GM21381 (cell line): ENCODE data around the gene SETD1B.
A peak's percentile ranks its signal among the peaks of the same experiment; 100 is the strongest.

Experiments used
- ATAC-seq: cut with Tn5 transposase; IDR thresholded peaks from one replicate; pipeline ENCODE4 v1.9.1; 2021; ENCODE audit warnings: mild to moderate bottlenecking, moderate library complexity; ENCODE audit not compliant: unreplicated experiment

SETD1B gene

DNA sequence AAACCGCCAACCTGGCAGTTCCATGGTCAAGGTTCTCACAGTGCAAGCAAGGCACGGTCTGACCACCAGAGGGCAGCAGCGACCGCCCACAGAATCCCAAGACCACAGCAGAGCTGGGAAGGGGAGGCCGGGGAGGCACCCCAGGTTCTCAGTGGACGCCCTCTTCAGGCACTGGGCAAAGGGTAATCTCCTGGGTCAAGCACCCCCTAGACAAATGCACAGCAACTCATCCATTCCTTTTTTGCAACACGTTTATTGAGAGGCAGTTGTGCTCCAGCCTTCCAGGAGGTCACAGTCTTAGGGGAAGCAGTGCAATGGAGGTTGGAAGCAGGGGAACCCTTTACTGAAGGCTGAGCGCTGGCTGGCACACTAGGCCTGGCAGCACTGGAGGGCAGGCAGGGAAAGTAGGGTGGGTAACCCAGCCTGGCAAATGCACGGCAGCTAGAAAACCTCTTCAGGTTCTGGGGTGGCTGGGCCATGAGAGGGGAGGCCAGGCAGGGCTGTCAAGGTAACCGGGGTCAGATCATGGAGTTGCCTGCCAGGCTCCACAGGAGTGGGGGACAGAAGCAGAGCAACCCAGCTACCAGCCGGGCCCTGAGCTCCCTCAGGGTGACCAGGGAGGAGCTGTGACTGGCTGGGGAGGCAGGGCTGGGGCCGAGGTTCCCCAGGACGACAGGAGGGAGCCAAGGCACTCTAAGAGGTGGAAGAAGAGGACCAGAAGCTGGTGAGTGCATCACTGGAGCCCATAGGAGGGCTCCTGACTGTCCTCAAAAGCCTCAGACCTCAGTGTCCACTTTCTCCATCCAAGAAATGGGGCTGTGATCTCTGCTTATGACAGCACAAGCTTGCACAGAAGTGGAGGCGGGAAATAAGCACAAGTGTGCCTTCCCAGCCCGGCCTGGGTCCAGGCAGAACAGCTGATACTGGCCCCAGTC is 8.5 kb upstream of the SETD1B start:
- ATAC-seq: peak; percentile 17

DNA sequence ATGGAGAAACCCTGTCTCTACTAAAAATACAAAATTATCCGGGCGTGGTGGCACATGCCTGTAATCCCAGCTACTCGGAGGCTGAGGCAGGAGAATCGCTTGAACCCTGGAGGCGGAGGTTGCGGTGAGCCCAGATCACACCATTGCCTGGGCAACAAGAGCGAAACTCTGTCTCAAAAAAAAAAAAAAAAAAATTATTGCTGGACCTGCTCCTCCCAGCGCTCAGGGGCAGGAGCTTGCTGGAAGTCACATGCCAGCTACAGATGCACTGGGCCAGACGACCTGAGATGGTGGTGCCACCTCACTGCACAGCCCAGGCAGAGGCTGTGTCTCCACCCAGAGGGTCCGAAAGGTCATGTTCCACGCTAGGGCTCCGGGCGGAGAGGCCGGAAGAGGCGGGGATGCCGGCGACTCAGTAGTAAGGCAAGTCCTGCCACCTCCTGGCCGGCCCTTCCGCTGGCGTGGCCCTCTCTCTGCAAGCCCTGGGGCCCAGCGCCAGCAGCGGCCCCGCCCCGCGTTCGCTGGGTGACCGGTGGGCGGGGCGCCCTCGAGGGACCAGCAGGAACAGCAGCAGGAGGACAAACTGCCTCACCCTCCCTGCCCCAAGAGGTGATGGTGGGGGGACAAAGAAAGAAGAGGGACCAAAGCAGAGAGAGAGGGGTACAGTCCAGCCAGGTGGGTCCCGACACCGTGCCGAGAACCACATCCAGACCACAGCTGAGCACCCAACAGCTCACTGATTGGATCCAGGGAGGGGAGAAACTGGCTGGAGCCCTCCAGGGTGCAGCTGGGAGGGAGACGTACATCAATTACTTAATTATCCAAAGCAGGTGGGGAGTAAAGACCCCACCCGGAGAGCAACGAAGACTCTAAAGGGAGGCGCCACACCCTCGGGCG is 6.7 kb upstream of the SETD1B start:
- ATAC-seq: no peak

DNA sequence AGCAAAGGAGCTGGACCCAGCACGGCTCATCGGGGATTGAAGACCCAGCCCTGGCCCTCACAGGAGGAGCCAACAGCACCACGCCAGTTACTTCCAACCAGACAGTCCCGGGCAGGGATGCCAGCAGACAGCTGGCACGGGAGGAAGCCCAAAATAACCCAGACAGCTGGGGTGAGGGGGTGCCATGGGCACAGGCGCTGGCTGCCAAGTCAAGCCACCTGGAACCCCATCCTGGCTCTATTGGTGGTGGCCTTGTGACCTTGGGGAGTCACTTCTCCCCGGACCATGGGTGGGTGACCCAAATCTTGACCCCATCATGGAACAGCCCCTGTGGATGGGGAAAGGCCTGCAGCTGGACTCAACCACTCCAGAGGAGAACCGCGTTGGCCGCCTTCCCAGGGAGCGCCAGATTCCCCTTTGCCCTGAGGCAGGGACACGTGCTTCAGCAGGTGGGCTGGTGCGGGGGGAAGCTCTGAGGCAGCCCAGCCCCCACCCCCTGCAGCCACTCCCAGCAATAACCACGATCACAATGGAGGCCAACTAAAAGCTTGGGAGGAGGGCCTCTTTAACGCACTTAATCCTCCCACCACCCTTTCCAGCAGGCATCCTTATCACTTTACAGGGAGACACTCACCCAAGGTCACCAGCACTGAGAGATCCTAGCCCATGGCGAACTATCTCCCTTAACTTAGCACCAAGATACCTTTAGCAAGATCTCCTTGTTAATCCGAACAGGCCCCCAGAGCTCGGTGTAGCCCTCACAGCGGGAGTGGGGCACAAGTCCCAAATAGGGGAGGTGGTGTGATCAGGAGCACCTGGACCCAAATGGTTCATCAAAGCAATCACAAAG is 5.6 kb upstream of the SETD1B start:
- no peak for ATAC-seq

DNA sequence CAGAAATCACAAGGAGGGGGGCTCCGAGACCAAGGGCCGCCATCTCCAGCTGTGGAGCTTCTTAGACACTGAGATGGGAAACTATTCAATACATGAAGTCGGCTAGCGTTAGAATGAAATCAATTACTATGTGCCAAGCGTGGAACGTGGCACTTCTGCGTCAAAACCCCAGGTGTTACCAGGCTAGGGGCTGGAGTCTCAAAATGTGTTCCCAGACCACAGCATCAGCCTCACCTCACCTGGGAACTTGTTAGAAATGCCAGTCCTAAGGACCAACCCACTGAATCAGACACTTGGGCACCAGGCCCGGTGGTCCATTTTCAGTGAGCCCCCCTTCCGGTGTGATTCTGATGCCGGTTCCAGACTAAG is 5.0 kb upstream of the SETD1B start:
- ATAC-seq: no peak

DNA sequence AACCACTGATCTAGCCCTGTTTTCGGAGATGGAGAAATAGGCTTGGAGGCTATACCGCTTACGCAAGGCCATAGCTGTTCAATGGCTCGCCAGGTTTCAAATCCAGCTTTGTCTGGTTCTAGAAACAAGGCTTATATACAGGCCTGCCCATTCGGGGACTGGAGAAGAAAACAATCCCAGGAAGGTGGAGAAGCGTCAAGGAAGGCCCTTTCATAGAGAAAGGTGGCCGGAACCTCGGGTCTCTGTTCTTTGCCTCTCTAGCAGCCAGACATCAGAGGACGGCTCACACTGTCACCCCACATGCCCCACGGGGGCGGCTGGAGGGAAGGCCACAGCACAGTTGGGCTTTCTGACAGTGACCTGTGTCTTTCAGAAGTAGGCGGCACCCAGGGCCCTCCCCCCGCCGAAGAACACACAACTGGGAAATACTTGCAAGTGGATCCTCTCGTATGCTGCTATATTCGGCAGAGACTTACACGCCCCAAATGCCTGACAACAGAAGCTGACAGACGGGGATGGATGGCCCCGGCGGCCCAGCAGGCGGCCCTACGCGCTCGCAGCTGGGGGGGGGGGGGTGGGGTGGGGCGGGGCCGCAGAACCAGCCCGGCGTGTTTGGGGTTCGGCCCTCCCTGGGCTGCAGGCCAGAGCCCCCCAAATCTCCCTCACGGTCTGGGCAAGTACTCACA is 4.5 kb upstream of the SETD1B start:
- no peak for ATAC-seq

DNA sequence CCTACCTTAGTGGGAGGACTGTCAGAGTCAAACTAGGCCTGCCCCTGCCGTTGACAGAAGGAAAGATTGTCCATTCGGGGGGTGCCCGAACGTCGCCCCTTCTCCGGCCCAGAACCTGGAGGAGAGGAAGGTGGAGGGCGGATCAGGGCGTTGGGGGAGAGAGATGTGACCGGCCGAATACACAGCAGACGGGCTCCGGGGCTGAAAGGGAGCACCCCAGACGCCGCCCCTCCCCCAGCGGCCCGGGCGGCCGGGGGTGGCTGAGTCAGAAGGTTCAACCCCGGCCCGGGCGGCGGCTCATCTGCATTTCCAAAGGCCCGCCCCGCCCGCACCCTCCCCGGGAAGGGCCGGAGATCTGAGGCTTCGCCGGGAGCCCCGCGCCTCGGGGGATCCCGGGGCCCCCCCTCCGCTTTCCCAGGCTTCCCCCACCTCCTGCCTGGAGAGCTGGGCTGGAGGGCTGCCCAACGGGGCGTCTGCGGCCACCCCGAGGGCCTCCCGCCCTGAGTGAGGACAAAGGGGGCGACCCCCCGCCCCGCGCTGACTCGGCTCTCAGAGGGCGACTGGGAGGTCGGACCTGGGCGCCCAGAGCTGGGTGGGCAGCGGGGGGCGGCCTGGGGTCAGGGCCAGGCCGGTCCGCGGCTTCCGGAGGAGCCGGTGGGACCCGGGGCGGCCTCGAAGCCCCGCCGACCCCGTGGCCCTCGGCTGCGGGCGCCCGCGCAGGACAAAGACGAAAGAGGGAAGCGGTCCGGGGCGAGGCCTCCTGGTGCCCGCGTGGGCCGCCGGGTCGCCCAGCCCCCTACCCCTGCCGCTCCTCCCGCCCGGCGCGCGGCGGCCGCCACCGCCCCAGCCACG is 3.7 kb upstream of the SETD1B start:
- ATAC-seq: no peak

DNA sequence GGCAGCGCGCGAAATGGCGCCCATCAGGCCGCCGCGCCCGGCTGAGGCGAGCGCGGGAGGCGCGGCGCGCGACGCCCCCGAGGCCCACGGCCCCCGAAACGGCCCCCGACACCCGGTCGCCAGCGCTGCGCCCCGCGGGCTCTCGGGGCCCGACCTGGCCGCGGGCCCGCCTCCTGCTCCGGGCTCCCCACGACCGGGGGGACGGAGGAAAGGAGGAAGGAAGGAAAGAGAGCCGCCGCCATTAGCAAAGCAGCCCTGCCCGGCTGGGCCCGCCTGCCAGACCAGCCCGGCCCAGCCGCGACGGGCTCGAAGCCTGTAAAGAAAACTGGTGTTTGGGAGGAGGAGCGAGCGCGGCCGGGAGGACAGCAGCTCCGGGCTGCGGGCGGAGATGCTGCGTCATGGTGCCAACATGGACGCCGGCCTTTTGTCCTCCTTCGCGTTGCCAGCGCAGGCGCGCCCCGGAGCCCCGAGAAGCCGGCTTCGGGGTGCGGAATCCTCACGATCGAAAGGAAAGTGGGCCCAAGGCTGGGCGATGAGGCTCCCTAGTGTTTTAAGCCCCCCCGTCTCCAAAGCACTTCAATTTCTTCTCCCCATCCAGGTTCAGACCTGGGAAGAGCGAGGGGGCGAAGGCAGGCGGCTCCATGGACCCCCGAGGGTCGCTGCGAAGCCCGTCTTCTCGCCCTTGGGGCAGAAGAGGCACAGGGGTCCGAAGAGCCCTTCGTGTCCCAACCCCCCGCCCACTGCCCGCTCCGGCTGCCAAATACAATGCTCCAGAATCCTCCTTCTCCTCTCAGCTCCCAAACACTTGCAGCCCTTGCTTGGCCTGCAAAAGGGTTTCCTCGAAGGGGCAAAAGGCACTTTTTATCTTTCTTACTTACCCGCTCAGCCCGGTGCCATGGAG is 2.9 kb upstream of the SETD1B start:
- ATAC-seq: no peak

DNA sequence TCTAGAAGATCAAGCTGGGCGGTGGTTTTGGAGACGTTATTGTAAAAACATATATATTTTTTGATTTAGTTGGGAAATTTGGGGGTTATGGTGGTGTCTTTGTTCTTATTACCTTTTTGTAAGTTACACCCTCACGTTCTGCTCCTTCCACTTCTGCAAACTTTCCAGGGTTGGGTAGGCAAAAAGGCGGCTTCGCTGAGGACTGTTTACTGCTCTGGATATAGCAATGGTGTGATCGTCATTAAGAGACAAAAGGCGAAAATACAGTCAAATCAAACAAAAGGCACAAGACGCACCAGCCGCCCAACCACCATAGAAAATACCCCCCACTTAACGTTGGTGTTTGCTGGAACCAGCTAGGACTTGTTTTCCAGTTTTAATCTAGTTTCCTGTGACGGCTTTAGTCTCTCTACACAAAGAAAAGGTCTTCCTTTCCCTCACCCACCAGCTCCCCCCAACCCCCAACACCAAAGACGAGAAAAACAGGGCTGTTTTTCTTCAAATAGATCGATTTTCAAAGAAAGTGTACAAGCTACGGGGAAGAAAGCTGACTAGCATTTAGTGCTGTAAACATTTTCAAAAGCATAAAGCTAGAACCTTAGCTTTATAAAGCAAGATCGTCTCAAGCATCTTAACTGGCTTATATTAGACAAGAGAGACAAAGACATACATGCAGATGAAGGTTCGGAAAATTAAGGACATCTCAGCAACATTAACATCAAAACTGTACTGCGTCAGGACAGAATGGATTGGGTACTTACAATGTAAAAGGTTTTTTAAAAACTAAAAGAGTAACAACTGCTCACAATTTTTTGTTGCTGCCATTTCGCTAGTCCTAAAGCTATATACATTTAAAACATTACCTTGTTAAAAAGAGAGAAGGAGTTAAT is 2.0 kb upstream of the SETD1B start:
- ATAC-seq: no peak

DNA sequence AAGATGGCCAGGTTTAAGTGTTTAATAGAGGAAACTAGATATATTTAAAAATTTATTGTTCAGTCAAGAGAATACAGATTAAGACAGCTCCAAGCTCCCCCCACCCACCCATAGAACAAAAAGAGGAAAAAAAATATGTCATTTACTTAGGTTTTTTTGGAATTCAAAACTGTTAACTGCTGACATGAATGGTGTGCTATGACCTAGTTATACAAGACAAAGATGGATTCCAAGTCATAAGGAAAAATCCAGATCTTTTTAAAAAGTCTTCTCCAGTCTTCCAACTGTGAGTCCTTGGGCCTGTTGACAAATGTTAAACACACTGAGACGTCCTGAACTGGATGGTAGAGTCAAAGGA is 1.3 kb upstream of the SETD1B start:
- ATAC-seq: no peak

DNA sequence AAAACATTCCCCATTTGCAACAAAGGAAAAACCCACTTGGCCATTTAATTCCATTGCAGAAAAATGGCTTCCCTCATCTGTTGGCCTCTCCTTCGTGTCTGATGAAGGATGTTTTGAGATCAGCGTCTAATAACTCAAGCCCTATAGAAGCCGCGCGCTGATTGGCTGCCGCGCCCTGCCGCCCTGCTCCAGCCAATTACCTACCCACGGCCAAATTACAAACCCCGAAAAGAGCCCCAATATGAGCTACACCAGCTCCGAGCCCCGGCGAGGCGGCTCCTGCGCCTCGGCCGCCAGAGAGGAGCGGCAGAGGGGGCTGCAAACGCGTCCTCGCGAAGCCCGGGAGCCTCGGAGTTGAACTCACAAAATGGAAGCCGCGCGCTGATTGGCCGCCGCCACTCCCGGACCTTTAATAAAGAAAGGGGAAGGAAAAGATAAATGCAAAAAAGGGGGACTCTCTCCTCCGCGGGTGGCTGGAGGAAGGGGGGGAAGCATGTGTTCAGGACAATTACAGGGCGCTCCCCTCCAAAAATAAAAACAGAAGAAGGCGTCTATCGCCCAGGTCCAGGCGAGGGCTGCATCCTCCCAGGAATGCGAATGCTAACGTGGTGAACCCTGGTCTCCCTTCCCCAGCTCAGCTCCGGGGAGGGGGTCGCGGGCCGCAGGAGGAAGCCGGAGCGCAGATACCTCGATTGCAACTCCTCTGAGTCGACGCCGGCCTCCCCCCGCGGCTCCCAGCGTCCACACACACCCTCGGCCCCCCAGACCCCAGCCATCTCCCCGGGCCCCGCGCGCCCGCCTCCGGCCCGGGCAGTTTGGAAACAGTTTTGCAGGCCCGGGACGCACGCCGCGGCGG is 738 bp upstream of the SETD1B start:
- peak; percentile 39 for ATAC-seq

DNA sequence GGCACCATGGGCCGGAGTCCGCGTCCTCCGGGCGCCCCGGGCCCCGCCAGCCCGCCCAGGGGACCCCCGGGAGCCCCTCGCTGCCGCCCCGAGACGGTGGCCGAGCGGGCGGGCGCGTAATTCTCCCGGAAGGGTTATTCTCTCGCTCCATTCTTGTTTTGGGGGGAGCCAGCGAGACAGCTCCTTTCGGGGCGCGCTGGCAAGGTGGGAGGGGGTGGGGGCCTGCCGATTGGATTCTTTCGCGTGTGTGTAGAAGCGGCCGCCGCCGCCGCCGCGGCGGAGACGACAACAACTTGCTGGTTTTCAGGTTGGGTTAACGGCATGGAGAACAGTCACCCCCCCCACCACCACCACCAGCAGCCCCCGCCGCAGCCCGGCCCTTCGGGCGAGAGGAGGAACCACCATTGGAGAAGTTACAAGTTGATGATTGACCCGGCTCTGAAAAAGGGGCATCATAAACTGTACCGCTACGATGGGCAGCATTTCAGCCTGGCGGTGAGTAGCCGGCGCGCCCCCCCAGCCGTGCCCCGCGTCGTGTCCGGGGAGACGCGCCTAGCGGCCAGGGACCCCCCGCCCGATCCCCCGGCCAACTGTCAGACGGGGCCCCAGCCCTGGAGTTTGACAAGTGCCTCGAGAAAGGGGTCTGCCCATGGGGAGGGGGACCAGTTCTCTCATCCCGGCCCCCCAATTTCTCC is 755 bp downstream of the SETD1B start:
- ATAC-seq: no peak

DNA sequence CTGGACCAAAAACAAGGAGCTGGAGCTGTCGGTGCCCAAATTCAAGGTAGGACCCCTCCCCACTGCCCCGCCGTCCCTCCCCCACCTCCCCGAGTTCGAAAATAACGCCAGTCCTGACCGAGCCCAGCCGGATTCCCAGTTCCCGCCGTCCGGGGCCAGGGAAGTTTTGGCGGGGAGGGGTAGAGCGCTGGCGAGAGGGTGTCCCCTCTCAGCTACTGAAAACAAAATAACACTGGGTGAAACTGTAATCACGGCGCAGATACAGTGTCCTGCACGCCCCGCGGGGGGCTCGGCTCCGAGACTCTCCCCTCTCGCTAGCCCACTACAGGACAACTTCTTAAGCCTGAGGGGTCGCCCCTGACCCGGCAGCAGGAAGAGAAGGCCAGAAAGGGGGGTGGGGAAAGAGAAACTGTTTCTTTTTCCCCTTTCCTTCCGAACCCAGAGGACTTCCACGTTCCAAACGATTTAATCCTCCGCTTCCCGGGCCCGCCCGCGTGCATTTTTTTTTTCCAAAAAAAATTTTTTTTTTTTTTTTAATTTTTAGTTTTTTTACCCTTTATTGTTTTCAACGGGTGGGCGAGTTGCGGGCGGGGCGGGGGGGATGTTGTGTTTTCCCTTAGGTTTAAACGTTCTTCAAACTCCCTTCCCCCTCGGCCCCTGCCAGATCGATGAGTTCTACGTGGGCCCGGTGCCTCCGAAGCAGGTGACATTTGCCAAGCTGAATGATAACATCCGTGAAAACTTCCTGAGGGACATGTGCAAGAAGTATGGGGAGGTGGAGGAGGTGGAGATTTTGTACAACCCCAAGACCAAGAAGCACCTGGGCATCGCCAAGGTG is 1.6 kb downstream of the SETD1B start:
- ATAC-seq: no peak

DNA sequence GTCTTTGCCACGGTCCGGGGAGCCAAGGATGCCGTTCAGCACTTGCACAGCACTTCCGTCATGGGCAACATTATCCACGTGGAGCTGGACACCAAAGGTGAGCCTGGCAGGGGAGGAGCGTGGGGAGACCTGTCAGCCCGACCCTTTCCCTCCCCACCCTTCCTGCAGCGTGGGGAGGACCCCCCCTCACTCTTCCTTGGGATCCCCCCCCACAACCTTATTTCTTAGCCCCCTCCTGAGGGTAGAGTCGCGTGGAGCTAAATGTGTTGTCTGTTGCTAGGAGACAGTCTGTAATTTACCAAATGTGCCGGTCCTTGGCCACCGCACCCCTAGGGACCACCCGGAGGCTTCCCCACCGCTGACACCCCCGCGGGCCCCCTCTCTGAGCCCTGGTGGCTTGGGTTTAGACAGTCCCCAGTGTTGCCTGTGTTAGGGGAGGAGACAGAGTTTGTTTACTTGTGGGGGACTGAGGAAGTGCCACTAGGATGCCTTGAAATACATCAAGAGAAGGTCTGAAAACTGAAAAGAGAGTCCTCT is 2.3 kb downstream of the SETD1B start:
- no peak for ATAC-seq

DNA sequence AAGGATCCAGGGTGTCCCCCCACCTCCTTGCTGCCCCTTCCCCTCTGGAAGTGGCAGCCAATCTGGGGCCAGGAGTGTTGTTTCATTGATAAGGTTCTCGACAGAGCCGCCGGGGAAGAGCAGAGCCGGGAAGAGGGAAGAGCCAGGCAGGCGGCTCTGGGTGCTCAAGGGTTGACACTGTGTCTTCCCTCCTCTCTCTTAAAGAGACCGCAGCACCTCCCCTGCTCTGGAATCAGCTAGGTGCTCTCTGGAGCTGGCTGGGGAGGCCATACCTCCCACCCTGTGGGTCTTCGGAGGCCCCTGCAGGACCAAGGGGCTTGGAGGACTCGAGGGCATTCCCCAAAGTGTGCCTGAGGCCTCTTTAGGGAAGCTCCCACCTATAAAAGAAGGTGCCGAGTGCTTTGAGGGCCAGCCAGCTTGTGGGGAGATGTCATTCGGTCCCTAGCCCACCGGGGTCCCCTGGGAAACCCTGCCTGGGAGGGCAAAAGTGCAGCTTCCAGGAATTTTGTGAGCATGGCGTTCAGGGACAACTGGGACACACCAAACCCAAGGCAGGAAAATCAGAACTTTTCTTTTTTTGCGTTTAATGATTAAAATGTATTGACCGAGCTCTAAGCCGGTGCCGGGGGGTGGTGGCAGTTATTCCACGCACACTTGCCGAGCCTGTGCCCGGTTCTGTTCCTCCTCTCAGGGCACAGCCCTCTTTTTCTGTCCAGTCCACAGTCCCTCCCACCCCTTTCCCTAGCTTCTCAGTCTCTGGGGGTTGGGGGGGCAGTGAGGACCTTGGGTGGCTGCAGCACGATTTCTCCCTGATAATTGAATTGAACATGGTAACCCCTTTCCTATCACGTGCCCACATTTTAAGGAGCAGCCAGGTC is 3.0 kb downstream of the SETD1B start:
- no peak for ATAC-seq
